Left ventricle myocardium inferior (tissue), 1 donor: ENCODE results near the gene ELMOD2. TPM values are rescaled to one million over a fixed set of nuclear protein-coding genes. Genes with fewer than 3 reads are reported as not detected.

Experiments used
- DNase-seq: peaks from one replicate; pipeline ENCODE4 v3.0.0-alpha.2; 2020
- H3K27ac ChIP-seq: fragments of 200-600 bp; replicated peaks from 2 replicates; pipeline ENCODE4 v1.8.0; 2021
- H3K27me3 ChIP-seq: fragments of 200-600 bp; 2 replicates; pipeline ENCODE4 v1.8.0; 2021; ENCODE audit warnings: low read depth
- H3K36me3 ChIP-seq: fragments of 200-600 bp; 2 replicates; pipeline ENCODE4 v1.8.0; 2021
- H3K4me1 ChIP-seq: fragments of 200-600 bp; 2 replicates; pipeline ENCODE4 v1.8.0; 2021
- H3K4me3 ChIP-seq: fragments of 200-600 bp; 2 replicates; pipeline ENCODE4 v1.8.0; 2021; ENCODE audit warnings: mild to moderate bottlenecking, moderate library complexity
- H3K9me3 ChIP-seq: fragments of 200-600 bp; replicated peaks from 2 replicates; pipeline ENCODE4 v1.8.0; 2021
- intact Hi-C: fragments of 100-400 bp; cut with micrococcal nuclease; formaldehyde crosslinking; loops from one replicate; pipeline ENCODE4 v1.11.0; 2022
- long read RNA-seq: library from polyadenylated mRNA; unstranded; transcript quantifications from one replicate; pipeline ENCODE4 v2.0.0, GENCODE V29; 2021
- total RNA-seq: library from RNA; stranded (reverse); fragmentation: NEBNext Ultra II Directional; extraction: Animal tissue kit (Norgen Biotek cat#: 25700); gene quantifications from one replicate; pipeline ENCODE4 v1.2.1, GENCODE V29; 2021
- TF ChIP-seq, protein P1 (sequence below): fragments of 200-600 bp; IDR thresholded peaks from 2 replicates; pipeline ENCODE4 v1.8.0; 2021; ENCODE audit warnings: antibody characterized with exemption, mild to moderate bottlenecking, borderline replicate concordance
- donor health status: DM: no; HTN: yes; CAD: no; lungs with severe emphysema.

Gene ELMOD2
- 16.8 TPM for total RNA-seq
- long read RNA-seq, full-length matches to known transcripts: 6 of 10 reads
- long read RNA-seq, partial matches to known transcripts: 0 of 10 reads
- long read RNA-seq, other reads (novel, unspliced or antisense): 4 of 10 reads

- peak within 1 kb of the TSS; percentile 90 for H3K27ac ChIP-seq
- intact Hi-C loops: no loop called here
- TF ChIP-seq, protein P1, sequence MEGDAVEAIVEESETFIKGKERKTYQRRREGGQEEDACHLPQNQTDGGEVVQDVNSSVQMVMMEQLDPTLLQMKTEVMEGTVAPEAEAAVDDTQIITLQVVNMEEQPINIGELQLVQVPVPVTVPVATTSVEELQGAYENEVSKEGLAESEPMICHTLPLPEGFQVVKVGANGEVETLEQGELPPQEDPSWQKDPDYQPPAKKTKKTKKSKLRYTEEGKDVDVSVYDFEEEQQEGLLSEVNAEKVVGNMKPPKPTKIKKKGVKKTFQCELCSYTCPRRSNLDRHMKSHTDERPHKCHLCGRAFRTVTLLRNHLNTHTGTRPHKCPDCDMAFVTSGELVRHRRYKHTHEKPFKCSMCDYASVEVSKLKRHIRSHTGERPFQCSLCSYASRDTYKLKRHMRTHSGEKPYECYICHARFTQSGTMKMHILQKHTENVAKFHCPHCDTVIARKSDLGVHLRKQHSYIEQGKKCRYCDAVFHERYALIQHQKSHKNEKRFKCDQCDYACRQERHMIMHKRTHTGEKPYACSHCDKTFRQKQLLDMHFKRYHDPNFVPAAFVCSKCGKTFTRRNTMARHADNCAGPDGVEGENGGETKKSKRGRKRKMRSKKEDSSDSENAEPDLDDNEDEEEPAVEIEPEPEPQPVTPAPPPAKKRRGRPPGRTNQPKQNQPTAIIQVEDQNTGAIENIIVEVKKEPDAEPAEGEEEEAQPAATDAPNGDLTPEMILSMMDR: peak; percentile 97
These were observed at the start of gene ELMOD2 for GRCh38 chr4:140523857-140524742. Gene ELMOD2, plus strand, starts transcription at chr4:140524168. Its CDS starts 1,261 bp downstream, at chr4:140525429.

GRCh38 chr4:140483445-140483844 lies 40.5 kb upstream of the ELMOD2 start:
- intact Hi-C loops: no loop called here
- Histone ChIP-seq H3K4me1 (no peaks in the 10 kb centered on the region), H3K27ac (no peak overlapping the region), H3K9me3 (peaks cover 14% of the 10 kb centered on the region), H3K4me3 (no peak overlapping the region), H3K36me3 (no peaks in the 10 kb centered on the region), H3K27me3 (no peaks in the 10 kb centered on the region)
- no peak for DNase-seq
- TF ChIP-seq, protein P1: no peak

More at GRCh38 chr4:140523857-140524742, at the start of gene ELMOD2:
- Histone ChIP-seq H3K27me3 (no peaks in the 10 kb centered on the region), H3K9me3 (peaks cover 6% of the 10 kb centered on the region), H3K4me3 (peak within 1 kb of the TSS; percentile 84), H3K4me1 (peaks cover 41% of the 10 kb centered on the region), H3K36me3 (peaks cover 14% of the 10 kb centered on the region)
- peak; percentile 99 for DNase-seq

DNA sequence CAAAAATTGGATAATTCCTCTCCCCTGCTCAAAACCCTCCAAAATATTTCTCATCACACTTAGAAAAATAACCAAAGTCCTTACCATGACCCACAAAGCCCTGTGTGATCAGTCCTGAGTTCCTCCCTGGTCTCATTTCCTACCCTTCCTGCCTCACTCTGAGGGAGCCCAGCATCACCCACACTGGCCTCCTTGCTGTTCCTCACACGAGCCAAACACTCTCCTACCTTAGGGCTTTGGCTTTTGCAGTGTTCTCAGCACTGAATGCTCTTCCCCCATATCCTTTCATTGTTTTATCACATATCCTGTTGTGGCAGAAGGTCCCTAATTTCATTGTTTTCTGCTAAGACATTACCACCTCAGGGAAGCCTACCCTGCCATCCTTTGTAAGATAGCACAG lies 38.0 kb upstream of the ELMOD2 start:
- H3K9me3 ChIP-seq: peaks cover 14% of the 10 kb centered on the region
- H3K27me3 ChIP-seq: no peaks in the 10 kb centered on the region
- H3K4me3 ChIP-seq: no peak overlapping the region
- no peaks in the 10 kb centered on the region for H3K36me3 ChIP-seq
- TF ChIP-seq, protein P1: no peak
- H3K27ac ChIP-seq: no peak overlapping the region
- intact Hi-C loops: no loop called here
- H3K4me1 ChIP-seq: no peaks in the 10 kb centered on the region
- no peak for DNase-seq

DNA sequence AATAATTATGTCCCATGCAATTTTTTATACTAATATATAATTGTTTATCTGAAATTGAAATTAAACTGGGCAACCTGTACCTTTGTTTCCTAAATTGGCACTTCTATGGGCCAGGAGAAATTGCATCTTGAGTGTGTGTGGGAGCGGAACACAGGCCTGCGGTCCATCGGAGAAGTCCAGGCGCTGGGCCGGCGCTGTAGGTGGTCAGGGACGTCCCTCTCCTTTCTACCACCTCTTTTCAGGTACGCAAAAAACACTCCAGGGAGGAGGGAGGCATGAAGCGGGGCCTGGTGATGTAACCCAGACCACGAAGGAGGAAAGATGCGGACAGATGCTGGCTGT lies 26.6 kb upstream of the ELMOD2 start:
- DNase-seq: no peak
- H3K9me3 ChIP-seq: no peaks in the 10 kb centered on the region
- no peak overlapping the region for H3K27ac ChIP-seq
- intact Hi-C loops: no loop called here
- peak overlapping the region; percentile 59 for H3K4me3 ChIP-seq
- H3K36me3 ChIP-seq: no peaks in the 10 kb centered on the region
- TF ChIP-seq, protein P1: no peak
- peaks cover 8% of the 10 kb centered on the region for H3K4me1 ChIP-seq
- H3K27me3 ChIP-seq: peaks cover 83% of the 10 kb centered on the region

- intact Hi-C loops: no loop called here
- Histone ChIP-seq H3K27ac (no peak within 1 kb of the TSS), H3K4me1 (peaks cover 8% of the 10 kb centered on the region), H3K36me3 (no peaks in the 10 kb centered on the region), H3K27me3 (peaks cover 87% of the 10 kb centered on the region), H3K9me3 (no peaks in the 10 kb centered on the region), H3K4me3 (peak within 1 kb of the TSS; percentile 59)
- TF ChIP-seq, protein P1: no peak
- DNase-seq: no peak
These were observed 26.0 kb upstream of the ELMOD2 start, which contains the start of gene MGAT4D for GRCh38 chr4:140497747-140498636. Gene MGAT4D, minus strand, starts transcription at chr4:140498293. Its CDS starts 71 bp downstream, at chr4:140498222.
